ENCODE measurements around the gene PROSER2. TPM values are rescaled to one million over a fixed set of nuclear protein-coding genes. Genes with fewer than 3 reads are reported as not detected.

Gene PROSER2
- total and polyA plus RNA-seq, 2 donors (not counting 3 experiments of a cell fraction or from before 2014, with no cell fraction given): 5.9 to 22.6 TPM

DNA sequence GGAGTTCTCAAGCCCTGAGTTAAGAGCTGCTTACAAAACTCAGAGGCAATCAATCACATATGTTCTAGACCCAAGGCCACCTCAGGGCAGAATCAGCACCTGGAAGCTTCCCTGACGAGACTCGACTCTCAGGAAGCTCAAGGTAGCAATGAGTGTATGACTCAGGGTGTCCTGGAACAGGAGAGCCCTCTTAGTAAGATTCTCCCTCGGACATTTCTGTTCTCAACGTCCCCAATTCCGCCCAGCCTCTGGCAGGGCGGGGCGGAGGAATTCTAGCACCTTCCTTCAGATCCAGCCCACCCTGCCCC lies 39.6 kb upstream of the PROSER2 start:
- no peaks in the 10 kb centered on the region for H3K79me2 ChIP-seq (ENCODE audit: control insufficient read depth, insufficient read depth, low read length)
- BruUV-seq (replicated peaks): no TSS peak
- dilution Hi-C loops (cut with MboI; ENCODE audit: extremely low pct_ligation_motif_present, low sequenced_read_pairs): no loop called here
- ChIA-PET CTCF (interaction anchor here (0.6 to 7.7 kb wide), 33 partner anchors 10 to 432 kb away, joined by 3 to 244 read pairs (median 7); partner anchors contain the start of gene PROSER2), POLR2A (no interaction called here)
- H4K20me1 ChIP-seq (replicated peaks; ENCODE audit: control insufficient read depth, extremely low read depth, insufficient read depth, low read length): no peaks in the 10 kb centered on the region
- H2AFZ ChIP-seq (ENCODE audit: low read depth, low read length): no peak overlapping the region
- DNase-seq (ENCODE audit: low read depth, low spot score) (no peak), FAIRE-seq (no peak)
- H3K9me1 ChIP-seq (replicated peaks; ENCODE audit: control insufficient read depth, extremely low read depth, insufficient read depth, low read length): no peaks in the 10 kb centered on the region
- intact Hi-C loops (cut with micrococcal nuclease): loop anchor here (1.0 to 5.0 kb wide), 2 partner anchors 39 to 203 kb away; partner anchors contain the start of gene PROSER2
- no peaks in the 10 kb centered on the region for H3K36me3 ChIP-seq (ENCODE audit: control insufficient read depth in 2 of 2, extremely low read depth in 1 of 2, insufficient read depth in 2 of 2, low read length in 2 of 2)
- no peak overlapping the region for H3K27ac ChIP-seq (ENCODE audit: insufficient read depth, low read depth, low read length)
- peaks cover 0 to 4% of the 10 kb centered on the region in 2 experiments for H3K27me3 ChIP-seq (ENCODE audit: control insufficient read depth in 2 of 2, insufficient read depth in 2 of 2, low read length in 2 of 2)
- no peaks in the 10 kb centered on the region for H3K9me3 ChIP-seq (replicated peaks; ENCODE audit: control insufficient read depth, insufficient read depth, low read length)
- no peak for TF ChIP-seq POLR2AphosphoS5 (IDR thresholded peaks at IDR 0.05; ENCODE audit: insufficient read depth, low read depth, low read length)
- TF ChIP-seq FOS (IDR thresholded peaks at IDR 0.05; ENCODE audit: borderline replicate concordance, insufficient read depth, low read length): no peak
- no peak for TF ChIP-seq EZH2 (IDR thresholded peaks at IDR 0.05; ENCODE audit: borderline replicate concordance, low read depth, low read length, severe bottlenecking)
- TF ChIP-seq, protein P1, sequence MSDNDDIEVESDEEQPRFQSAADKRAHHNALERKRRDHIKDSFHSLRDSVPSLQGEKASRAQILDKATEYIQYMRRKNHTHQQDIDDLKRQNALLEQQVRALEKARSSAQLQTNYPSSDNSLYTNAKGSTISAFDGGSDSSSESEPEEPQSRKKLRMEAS (IDR thresholded peaks at IDR 0.05; ENCODE audit: insufficient read depth, insufficient read length): no peak
- TF ChIP-seq, protein P2, sequence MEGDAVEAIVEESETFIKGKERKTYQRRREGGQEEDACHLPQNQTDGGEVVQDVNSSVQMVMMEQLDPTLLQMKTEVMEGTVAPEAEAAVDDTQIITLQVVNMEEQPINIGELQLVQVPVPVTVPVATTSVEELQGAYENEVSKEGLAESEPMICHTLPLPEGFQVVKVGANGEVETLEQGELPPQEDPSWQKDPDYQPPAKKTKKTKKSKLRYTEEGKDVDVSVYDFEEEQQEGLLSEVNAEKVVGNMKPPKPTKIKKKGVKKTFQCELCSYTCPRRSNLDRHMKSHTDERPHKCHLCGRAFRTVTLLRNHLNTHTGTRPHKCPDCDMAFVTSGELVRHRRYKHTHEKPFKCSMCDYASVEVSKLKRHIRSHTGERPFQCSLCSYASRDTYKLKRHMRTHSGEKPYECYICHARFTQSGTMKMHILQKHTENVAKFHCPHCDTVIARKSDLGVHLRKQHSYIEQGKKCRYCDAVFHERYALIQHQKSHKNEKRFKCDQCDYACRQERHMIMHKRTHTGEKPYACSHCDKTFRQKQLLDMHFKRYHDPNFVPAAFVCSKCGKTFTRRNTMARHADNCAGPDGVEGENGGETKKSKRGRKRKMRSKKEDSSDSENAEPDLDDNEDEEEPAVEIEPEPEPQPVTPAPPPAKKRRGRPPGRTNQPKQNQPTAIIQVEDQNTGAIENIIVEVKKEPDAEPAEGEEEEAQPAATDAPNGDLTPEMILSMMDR (IDR thresholded peaks at IDR 0.05; ENCODE audit: extremely low read depth in 1 of 2, insufficient read depth in 1 of 2, low read depth in 1 of 2, low read length in 2 of 2): no peak
- no peak for TF ChIP-seq GATA2 (IDR thresholded peaks at IDR 0.05; ENCODE audit: insufficient read depth, insufficient read length, low read depth, low read length)
- no peak overlapping the region for H3K4me2 ChIP-seq (ENCODE audit: insufficient read depth, low read length)
- no peak overlapping the region for H3K4me3 ChIP-seq (replicated peaks in 1 of 3; ENCODE audit: insufficient read depth in 1 of 3, low read depth in 1 of 3, low read length in 3 of 3)
- H3K4me1 ChIP-seq (ENCODE audit: control insufficient read depth, extremely low read depth, insufficient read depth, low read length): no peaks in the 10 kb centered on the region
- no peak overlapping the region for H3K9ac ChIP-seq (replicated peaks; ENCODE audit: extremely low read depth, insufficient read depth, low read length)
